Right lobe of liver (tissue), 6 donors: ENCODE measurements around the gene PYGO2. TPM values are rescaled to one million over a fixed set of nuclear protein-coding genes. Genes with fewer than 3 reads are reported as not detected.
A peak's percentile ranks its signal among the peaks of the same experiment; 100 is the strongest.

Experiments
- ATAC-seq, 4 donors: fragments of 200-7000 bp; cut with Tn5 transposase; one replicate each; pipeline ENCODE4 v1.9.1; 2020; ENCODE audit warnings: mild to moderate bottlenecking in 4 of 4, moderate library complexity in 4 of 4
- DNase-seq, 3 donors: peaks; one replicate each; pipeline ENCODE4 v3.0.0-alpha.2; 2020
- H3K27ac ChIP-seq, 3 donors: fragments of 200-600 bp; one replicate each; pipeline ENCODE4 v1.8.0; 2022
- H3K27me3 ChIP-seq, 2 donors: fragments of 200-600 bp; one replicate each; pipeline ENCODE4 v1.8.0; 2022
- H3K36me3 ChIP-seq, 4 donors: fragments of 200-600 bp; sonication (generic) in 1 of 4; one replicate each; pipeline versions ENCODE4 v1.5.1 to v1.8.0; 2017 to 2022; ENCODE audit warnings: control low read depth in 1 of 4
- H3K4me1 ChIP-seq, 4 donors: fragments of 200-600 bp; sonication (generic) in 1 of 4; one replicate each; pipeline versions ENCODE4 v1.5.1 to v1.8.0; 2017 to 2022; ENCODE audit warnings: control low read depth in 1 of 4
- H3K4me3 ChIP-seq, 3 donors: fragments of 200-600 bp; one replicate each; pipeline ENCODE4 v1.8.0; 2022
- H3K9me3 ChIP-seq, 4 donors: fragments of 200-600 bp; sonication (generic) in 1 of 4; one replicate each; pipeline versions ENCODE4 v1.5.1 to v1.8.0; 2017 to 2022; ENCODE audit warnings: control low read depth in 1 of 4
- CTCF ChIP-seq, 4 donors: fragments of 200-600 bp in 3 of 4; fragments of 450-650 bp in 1 of 4; IDR thresholded peaks; one replicate each; pipeline versions ENCODE4 v1.5.1 to v1.8.0; 2016 to 2022; ENCODE audit warnings: antibody characterized with exemption in 4 of 4, mild to moderate bottlenecking in 2 of 4
- POLR2A ChIP-seq: fragments of 450-650 bp; IDR thresholded peaks from one replicate; pipeline ENCODE4 v1.6.1; 2017; ENCODE audit warnings: antibody characterized with exemption, mild to moderate bottlenecking
- WGBS: methylation state at CpG from one replicate; pipeline ENCODE4 v1.1.6; 2018; ENCODE audit warnings: low coverage, low lambda C conversion rate; ENCODE audit not compliant: insufficient coverage; ENCODE audit errors: missing lambda C conversion rate; 5-methylcytosine and 5-hydroxymethylcytosine counted together
- intact Hi-C, 2 donors: fragments of 100-400 bp; cut with DNase I; formaldehyde crosslinking; loops; one replicate each; pipeline versions ENCODE4 v1.11.2 to v1.14.1; 2022
- total RNA-seq, 6 experiments: library from RNA; depleted of rRNA in 2 of 6; stranded (reverse); fragments of >200 nt in 2 of 6; fragmentation: NEBNext Ultra II Directional in 3 of 6; extraction: Animal tissue kit (Norgen Biotek cat#: 25700) in 3 of 6; gene quantifications; one replicate each; pipeline versions ENCODE4 v1.1.0 to v1.2.4, GENCODE V29; 2016 to 2023
- donor health status: DM: no; HTN: yes; CAD: no.
- donor health status: DM: no; HTN: no; CAD: no.
- donor health status: DM: no; HTN: no; CAD: no.
- donor health status: DM: no; HTN: yes; CAD: no.
- donor health status: DM: no; HTN: yes; CAD: no.

Gene PYGO2
- total RNA-seq, 6 experiments from 2014 or later = 9.1 to 13.5 (median 10.9) TPM

- H3K27ac ChIP-seq = peak overlapping the region; percentile 98 to 100 (median 98)
- H3K27me3 ChIP-seq = no peaks in the 10 kb centered on the region
- TF ChIP-seq CTCF (IDR thresholded peaks at IDR 0.05) (no peak), POLR2A (no peak)
- 1% methylated on average over 18 of the region's 25 CpGs for WGBS
- ATAC-seq (peak; percentile 27 to 42 (median 36)), DNase-seq (peak; percentile 53 to 61 (median 61))
- peaks cover 4 to 54% (median 24%) of the 10 kb centered on the region in 4 donors for H3K36me3 ChIP-seq
- H3K4me3 ChIP-seq = peak overlapping the region; percentile 84 to 93 (median 87)
- H3K4me1 ChIP-seq = peaks cover 0 to 19% (median 0%) of the 10 kb centered on the region in 4 donors
- no peaks in the 10 kb centered on the region for H3K9me3 ChIP-seq
- intact Hi-C loops = no loop called here
Measured at GRCh38 chr1:154962156-154962749, 671 bp upstream of the PYGO2 start.

GRCh38 chr1:154960446-154961136 lies 991 bp downstream of the PYGO2 start:
- intact Hi-C loops = no loop called here
- H3K4me1 ChIP-seq = peaks cover 0 to 26% (median 0%) of the 10 kb centered on the region in 4 donors
- TF ChIP-seq CTCF (IDR thresholded peaks at IDR 0.05) (no peak), POLR2A (no peak)
- peaks cover 0 to 37% (median 16%) of the 10 kb centered on the region in 4 donors for H3K36me3 ChIP-seq
- H3K27ac ChIP-seq = peak overlapping the region; percentile 98 to 100 (median 98)
- no peak for ATAC-seq
- no peak for DNase-seq
- WGBS = 24% methylated on average over 10 of the region's 10 CpGs
- peak overlapping the region; percentile 84 to 93 (median 87) for H3K4me3 ChIP-seq
- H3K9me3 ChIP-seq = no peaks in the 10 kb centered on the region
- no peaks in the 10 kb centered on the region for H3K27me3 ChIP-seq

GRCh38 chr1:154959426-154959780 lies 2.2 kb downstream of the PYGO2 start:
- no peaks in the 10 kb centered on the region for H3K9me3 ChIP-seq
- no CpG with 5 or more reads among the region's 7 CpGs for WGBS
- no peak overlapping the region for H3K27ac ChIP-seq
- intact Hi-C loops = loop anchor here in 1 of 2 donors (10.0 kb wide), 1 partner anchor 95 kb away; the partner anchor contains the start of gene ADAM15
- H3K4me1 ChIP-seq = peaks cover 0 to 37% (median 4%) of the 10 kb centered on the region in 4 donors
- H3K36me3 ChIP-seq = peaks cover 0 to 25% (median 10%) of the 10 kb centered on the region in 4 donors
- no peak overlapping the region for H3K4me3 ChIP-seq
- TF ChIP-seq POLR2A (no peak), CTCF (IDR thresholded peaks at IDR 0.05) (no peak)
- DNase-seq = peak in 1 of 3 donors; percentile 22
- H3K27me3 ChIP-seq = no peaks in the 10 kb centered on the region
- ATAC-seq = no peak

- Histone ChIP-seq H3K4me3 (no peak overlapping the region), H3K9me3 (no peaks in the 10 kb centered on the region), H3K4me1 (peaks cover 0 to 41% (median 4%) of the 10 kb centered on the region in 4 donors), H3K27ac (no peak overlapping the region), H3K36me3 (peaks cover 0 to 20% (median 7%) of the 10 kb centered on the region in 4 donors), H3K27me3 (no peaks in the 10 kb centered on the region)
- intact Hi-C loops = loop anchor here in 1 of 2 donors (10.0 kb wide), 1 partner anchor 96 kb away; the partner anchor contains the start of gene ADAM15
- no peak for ATAC-seq
- TF ChIP-seq POLR2A (no peak), CTCF (IDR thresholded peaks at IDR 0.05) (no peak)
- DNase-seq = peak in 2 of 3 donors; percentile 45 to 49
- WGBS = 93% methylated on average over 3 of the region's 16 CpGs
Measured at GRCh38 chr1:154958681-154959425, 2.7 kb downstream of the PYGO2 start.
